Measurements from ENCODE around the gene ZSWIM3. TPM values are rescaled to one million over a fixed set of nuclear protein-coding genes. Genes with fewer than 3 reads are reported as not detected.

ZSWIM3 gene
- total RNA-seq, 6 donors from 2014 or later = 2.4 to 7.3 (median 3.9) TPM

GRCh38 chr20:45919542-45920399 lies 62.4 kb downstream of the ZSWIM3 start:
- Histone ChIP-seq H3K9me3 (no peaks in the 10 kb centered on the region), H3K27me3 (no peaks in the 10 kb centered on the region), H3K4me3 (no peak overlapping the region), H3K36me3 (no peaks in the 10 kb centered on the region), H3K27ac (peak overlapping the region; percentile 23 to 84 (median 58)), H3K4me1 (peaks cover 21 to 56% (median 45%) of the 10 kb centered on the region in 4 donors)
- ATAC-seq (ENCODE audit: low FRiP score in 2 of 2) (peak; percentile 20 to 55), DNase-seq (no peak)
- 43 to 62% methylated on average over 10 to 11 of the region's 11 CpGs for WGBS, 2 donors
- TF ChIP-seq CTCF (IDR thresholded peaks at IDR 0.05) = no peak
- TF ChIP-seq POLR2A (IDR thresholded peaks at IDR 0.05) = no peak
- no peak for TF ChIP-seq POLR2AphosphoS5 (IDR thresholded peaks at IDR 0.05)
- no peak for TF ChIP-seq EP300 (IDR thresholded peaks at IDR 0.05)

- DNase-seq (no peak), ATAC-seq (ENCODE audit: low FRiP score in 2 of 2) (peak in 1 of 2 donors; percentile 6)
- no peaks in the 10 kb centered on the region for H3K9me3 ChIP-seq
- 59 to 72% methylated on average over 9 of the region's 9 CpGs for WGBS, 2 donors
- H3K27me3 ChIP-seq = no peaks in the 10 kb centered on the region
- H3K36me3 ChIP-seq = no peaks in the 10 kb centered on the region
- TF ChIP-seq CTCF (IDR thresholded peaks at IDR 0.05) (no peak), EP300 (IDR thresholded peaks at IDR 0.05) (no peak), POLR2A (IDR thresholded peaks at IDR 0.05) (no peak), POLR2AphosphoS5 (IDR thresholded peaks at IDR 0.05) (no peak)
- H3K4me3 ChIP-seq = no peak overlapping the region
- peak overlapping the region; percentile 23 to 84 (median 58) for H3K27ac ChIP-seq
- peaks cover 17 to 58% (median 45%) of the 10 kb centered on the region in 4 donors for H3K4me1 ChIP-seq
These were observed 63.3 kb downstream of the ZSWIM3 start for GRCh38 chr20:45920462-45921336.

GRCh38 chr20:45921337-45922189 lies 64.1 kb downstream of the ZSWIM3 start:
- WGBS, 2 donors = 73 to 87% methylated on average over 11 of the region's 11 CpGs
- H3K4me1 ChIP-seq = peaks cover 17 to 58% (median 45%) of the 10 kb centered on the region in 4 donors

More at GRCh38 chr20:45921337-45922189, 64.1 kb downstream of the ZSWIM3 start:
- DNase-seq (no peak), ATAC-seq (ENCODE audit: low FRiP score in 2 of 2) (no peak)
- H3K9me3 ChIP-seq = no peaks in the 10 kb centered on the region
- no peak overlapping the region for H3K4me3 ChIP-seq
- no peaks in the 10 kb centered on the region for H3K36me3 ChIP-seq
- no peak for TF ChIP-seq CTCF (IDR thresholded peaks at IDR 0.05)
- no peak for TF ChIP-seq POLR2AphosphoS5 (IDR thresholded peaks at IDR 0.05)
- no peak for TF ChIP-seq EP300 (IDR thresholded peaks at IDR 0.05)
- no peak for TF ChIP-seq POLR2A (IDR thresholded peaks at IDR 0.05)
- H3K27ac ChIP-seq = peak overlapping the region in 2 of 4 donors; percentile 36 to 84
- H3K27me3 ChIP-seq = no peaks in the 10 kb centered on the region

All from upper lobe of left lung (tissue), 6 donors.